Spleen (tissue), 11 donors: ENCODE data around the gene PTPRN2. TPM values are rescaled to one million over a fixed set of nuclear protein-coding genes. Genes with fewer than 3 reads are reported as not detected.
A peak's percentile ranks its signal among the peaks of the same experiment; 100 is the strongest.

Source experiments
- DNase-seq: peaks from one replicate; pipeline ENCODE4 v3.0.0-alpha.2; 2020
- H3K27ac ChIP-seq, 8 donors: fragments of 200-600 bp; sonication (generic) in 7 of 8; 1 replicate in 4 of 8; 2 replicates in 4 of 8; pipeline versions ENCODE4 v1.5.0 to v1.8.0; 2016 to 2021; ENCODE audit warnings: inconsistent platforms in 4 of 8, mild to moderate bottlenecking in 4 of 8, moderate library complexity in 1 of 8
- H3K27me3 ChIP-seq, 7 donors: fragments of 200-600 bp; sonication (generic) in 6 of 7; replicated peaks in 1 of 7; 1 replicate in 4 of 7; 2 replicates in 3 of 7; pipeline versions ENCODE4 v1.5.0 to v1.8.0; 2016 to 2021; ENCODE audit warnings: inconsistent platforms in 3 of 7, mild to moderate bottlenecking in 1 of 7
- H3K36me3 ChIP-seq, 6 donors: fragments of 200-600 bp; sonication (generic) in 5 of 6; 1 replicate in 4 of 6; 2 replicates in 2 of 6; pipeline versions ENCODE4 v1.5.0 to v1.8.0; 2016 to 2021; ENCODE audit warnings: inconsistent platforms in 2 of 6
- H3K4me1 ChIP-seq, 6 donors: fragments of 200-600 bp; sonication (generic) in 5 of 6; 1 replicate in 3 of 6; 2 replicates in 3 of 6; pipeline versions ENCODE4 v1.5.0 to v1.8.0; 2016 to 2021; ENCODE audit warnings: inconsistent platforms in 3 of 6
- H3K4me3 ChIP-seq, 8 donors: fragments of 200-600 bp; sonication (generic) in 7 of 8; 1 replicate in 4 of 8; 2 replicates in 4 of 8; pipeline versions ENCODE4 v1.5.0 to v1.8.0; 2016 to 2021; ENCODE audit warnings: inconsistent platforms in 4 of 8, mild to moderate bottlenecking in 4 of 8, moderate library complexity in 2 of 8
- H3K9me3 ChIP-seq, 8 donors: fragments of 200-600 bp; sonication (generic) in 7 of 8; 1 replicate in 4 of 8; 2 replicates in 4 of 8; pipeline versions ENCODE4 v1.5.0 to v1.8.0; 2016 to 2021; ENCODE audit warnings: inconsistent platforms in 4 of 8
- POLR2A ChIP-seq, 3 donors: fragments of 450-650 bp; IDR thresholded peaks; one replicate each; pipeline ENCODE4 v1.5.1; 2017; ENCODE audit warnings: antibody characterized with exemption in 3 of 3, mild to moderate bottlenecking in 1 of 3
- POLR2AphosphoS5 ChIP-seq, 3 donors: sonication (generic); formaldehyde crosslinking; IDR thresholded peaks; one replicate each; pipeline ENCODE4 v1.5.1; 2017; ENCODE audit warnings: antibody characterized with exemption in 3 of 3
- WGBS, 5 donors: extraction: QIAGEN DNeasy Blood & Tissue Kit in 3 of 5; methylation state at CpG; one replicate each; pipeline versions ENCODE4 v1.1.5 to v1.1.7; 2013 to 2018; 5-methylcytosine and 5-hydroxymethylcytosine counted together
- intact Hi-C: fragments of 100-400 bp; cut with DNase I; formaldehyde crosslinking; loops from one replicate; pipeline ENCODE4 v1.15.0; 2023; ENCODE audit warnings: low total_unique reads
- polyA plus RNA-seq, 3 donors: library from polyadenylated mRNA; stranded (reverse); fragments of 200-250 nt; gene quantifications; one replicate each; pipeline ENCODE4 v1.2.1, GENCODE V29; 2013
- total RNA-seq, 7 donors: library from RNA; depleted of rRNA in 3 of 7; stranded (reverse); fragments of >200 nt in 3 of 7; fragmentation: NEBNext Ultra II Directional in 4 of 7; extraction: Animal tissue kit (Norgen Biotek cat#: 25700) in 4 of 7; gene quantifications; one replicate each; pipeline versions ENCODE4 v1.1.0 to v1.2.1, GENCODE V29; 2016 to 2021
- TF ChIP-seq, protein P1 (sequence below), 11 experiments: fragments of 200-600 bp in 7 of 11; fragments of 450-650 bp in 4 of 11; sonication (generic) in 4 of 11; IDR thresholded peaks in 8 of 11; conservative IDR thresholded peaks in 3 of 11; 1 replicate in 7 of 11; 2 replicates in 4 of 11; pipeline versions ENCODE4 v1.4.0 to v1.8.0; 2016 to 2021; ENCODE audit warnings: antibody characterized with exemption in 11 of 11, inconsistent platforms in 4 of 11, mild to moderate bottlenecking in 1 of 11
- donor health status: healthy with polysubstance abuse.
- donor health status: DM: no; HTN: no; CAD: no; lungs with moderate emphysema.
- donor health status: DM: no; HTN: no; CAD: no.
- donor health status: Bipolar disorder and iron deficiency.
- donor health status: healthy.
- donor health status: DM: no; HTN: no; CAD: no.
- donor health status: DM: yes; HTN: yes; CAD: no.

The PTPRN2 gene
- total and polyA plus RNA-seq, 10 donors, result 7.0 to 22.8 (median 16.8) TPM

GRCh38 chr7:157811946-157812345 is 775.7 kb downstream of the PTPRN2 start:
- H3K36me3 ChIP-seq, result no peaks in the 10 kb centered on the region

DNA sequence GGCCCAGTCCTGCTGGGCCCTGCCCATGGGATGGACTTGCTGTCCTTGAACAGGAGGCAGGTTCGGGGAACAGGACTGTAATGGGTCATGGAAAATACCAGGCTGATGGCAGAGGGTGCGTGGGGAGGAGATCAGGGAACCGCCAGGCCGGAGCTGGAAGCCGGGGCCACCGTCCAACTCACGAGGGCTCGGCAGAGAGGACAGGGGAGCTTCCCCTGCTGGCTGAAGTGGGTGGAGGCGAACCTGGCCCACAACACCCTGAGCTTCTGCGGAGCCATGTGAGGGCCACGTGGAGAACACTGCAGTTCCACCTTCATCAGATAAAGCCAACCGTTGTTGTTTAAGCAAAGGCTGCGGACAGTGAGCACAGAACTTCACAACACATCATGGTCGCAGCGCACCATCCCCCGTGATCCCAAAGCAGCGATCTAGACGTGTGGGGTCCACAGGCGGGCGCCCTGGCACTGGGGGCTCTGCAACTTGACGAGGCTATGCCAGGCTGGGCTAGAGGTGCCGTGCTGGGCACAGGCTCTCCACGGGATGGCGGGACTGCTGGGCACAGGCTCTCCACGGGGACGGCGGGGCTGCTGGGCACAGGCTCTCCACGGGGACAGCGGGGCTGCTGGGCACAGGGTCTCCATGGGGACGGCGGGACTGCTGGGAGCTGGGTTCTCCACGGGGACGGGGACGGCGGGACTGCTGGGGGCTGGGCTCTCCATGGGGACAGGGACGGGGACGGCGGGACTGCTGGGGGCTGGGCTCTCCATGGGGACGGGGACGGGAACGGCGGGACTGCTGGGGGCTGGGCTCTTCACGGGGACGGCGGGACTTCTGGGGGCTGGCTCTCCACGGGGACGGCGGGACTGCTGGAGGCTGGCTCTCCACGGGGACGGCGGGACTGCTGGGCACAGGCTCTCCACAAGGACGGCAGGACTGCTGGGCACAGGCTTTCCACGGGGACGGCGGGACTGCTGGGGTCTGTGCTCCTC is 777.5 kb downstream of the PTPRN2 start:
- intact Hi-C loops, result no loop called here
- Histone ChIP-seq H3K27me3 (no peaks in the 10 kb centered on the region), H3K9me3 (peaks cover 0 to 20% (median 5%) of the 10 kb centered on the region in 8 donors), H3K4me1 (no peaks in the 10 kb centered on the region), H3K27ac (no peak overlapping the region), H3K4me3 (no peak overlapping the region), H3K36me3 (no peaks in the 10 kb centered on the region)
- peak; percentile 62 for DNase-seq
- no peak for TF ChIP-seq POLR2AphosphoS5 (IDR thresholded peaks at IDR 0.05)
- TF ChIP-seq, protein P1, sequence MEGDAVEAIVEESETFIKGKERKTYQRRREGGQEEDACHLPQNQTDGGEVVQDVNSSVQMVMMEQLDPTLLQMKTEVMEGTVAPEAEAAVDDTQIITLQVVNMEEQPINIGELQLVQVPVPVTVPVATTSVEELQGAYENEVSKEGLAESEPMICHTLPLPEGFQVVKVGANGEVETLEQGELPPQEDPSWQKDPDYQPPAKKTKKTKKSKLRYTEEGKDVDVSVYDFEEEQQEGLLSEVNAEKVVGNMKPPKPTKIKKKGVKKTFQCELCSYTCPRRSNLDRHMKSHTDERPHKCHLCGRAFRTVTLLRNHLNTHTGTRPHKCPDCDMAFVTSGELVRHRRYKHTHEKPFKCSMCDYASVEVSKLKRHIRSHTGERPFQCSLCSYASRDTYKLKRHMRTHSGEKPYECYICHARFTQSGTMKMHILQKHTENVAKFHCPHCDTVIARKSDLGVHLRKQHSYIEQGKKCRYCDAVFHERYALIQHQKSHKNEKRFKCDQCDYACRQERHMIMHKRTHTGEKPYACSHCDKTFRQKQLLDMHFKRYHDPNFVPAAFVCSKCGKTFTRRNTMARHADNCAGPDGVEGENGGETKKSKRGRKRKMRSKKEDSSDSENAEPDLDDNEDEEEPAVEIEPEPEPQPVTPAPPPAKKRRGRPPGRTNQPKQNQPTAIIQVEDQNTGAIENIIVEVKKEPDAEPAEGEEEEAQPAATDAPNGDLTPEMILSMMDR (IDR thresholded peaks at IDR 0.05 in 8 of 11, conservative IDR thresholded peaks at IDR 0.05 in 3 of 11), result no peak
- no peak for TF ChIP-seq POLR2A (IDR thresholded peaks at IDR 0.05)
- WGBS, 5 donors, result 92 to 95% (median 94%) methylated on average over 41 to 55 of the region's 55 CpGs

More at GRCh38 chr7:157811946-157812345, 775.7 kb downstream of the PTPRN2 start:
- Histone ChIP-seq H3K9me3 (peaks cover 0 to 20% (median 5%) of the 10 kb centered on the region in 8 donors), H3K4me1 (no peaks in the 10 kb centered on the region), H3K27me3 (peaks cover 0 to 1% (median 0%) of the 10 kb centered on the region in 7 donors), H3K4me3 (no peak overlapping the region), H3K27ac (no peak overlapping the region)
- intact Hi-C loops, result no loop called here
- DNase-seq, result peak; percentile 56
- TF ChIP-seq, protein P1 (IDR thresholded peaks at IDR 0.05 in 8 of 11, conservative IDR thresholded peaks at IDR 0.05 in 3 of 11), result no peak
- no peak for TF ChIP-seq POLR2A (IDR thresholded peaks at IDR 0.05)
- TF ChIP-seq POLR2AphosphoS5 (IDR thresholded peaks at IDR 0.05), result no peak
- 85 to 91% (median 90%) methylated on average over 16 of the region's 16 CpGs for WGBS, 5 donors

DNA sequence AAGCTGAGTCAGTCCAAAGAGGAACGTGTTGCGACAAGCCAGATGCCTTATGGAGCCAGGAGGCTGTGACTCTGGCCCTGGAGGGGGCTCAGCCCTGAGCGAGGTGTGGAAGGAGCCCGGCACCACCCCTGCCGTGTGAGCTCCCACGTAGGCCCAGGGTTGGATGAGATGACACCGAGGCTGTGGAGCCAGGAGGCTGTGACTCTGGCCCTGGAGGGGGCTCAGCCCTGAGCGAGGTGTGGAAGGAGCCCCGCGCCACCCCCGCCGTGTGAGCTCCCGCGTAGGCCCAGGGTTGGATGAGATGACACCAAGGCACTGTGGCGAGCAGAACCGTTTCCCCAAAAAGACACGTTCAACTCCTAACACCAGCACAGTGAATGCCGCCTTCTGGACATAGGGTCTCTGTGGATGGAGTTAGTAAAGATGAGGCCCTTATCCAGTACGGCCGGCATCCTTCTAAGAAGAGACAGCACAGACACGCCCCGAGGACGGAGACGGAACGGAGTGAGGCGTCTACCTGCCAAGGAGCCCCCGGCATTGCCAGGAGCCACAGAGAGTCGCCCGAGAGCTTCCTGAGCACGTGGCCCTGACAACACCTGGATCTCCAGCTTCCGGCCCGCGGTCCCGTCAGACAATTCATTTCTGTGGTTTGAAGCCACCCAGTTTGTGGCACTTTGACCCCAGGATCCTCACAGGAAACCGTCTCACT is 778.3 kb downstream of the PTPRN2 start:
- no peak overlapping the region for H3K27ac ChIP-seq
- DNase-seq, result peak; percentile 58
- WGBS, 5 donors, result 92 to 96% (median 94%) methylated on average over 28 to 35 of the region's 35 CpGs
- no peak overlapping the region for H3K4me3 ChIP-seq
- no peaks in the 10 kb centered on the region for H3K27me3 ChIP-seq
- intact Hi-C loops, result no loop called here
- TF ChIP-seq, protein P1 (IDR thresholded peaks at IDR 0.05 in 8 of 11, conservative IDR thresholded peaks at IDR 0.05 in 3 of 11), result no peak
- TF ChIP-seq POLR2AphosphoS5 (IDR thresholded peaks at IDR 0.05) (no peak), POLR2A (IDR thresholded peaks at IDR 0.05) (no peak)
- peaks cover 0 to 20% (median 5%) of the 10 kb centered on the region in 8 donors for H3K9me3 ChIP-seq
- H3K36me3 ChIP-seq, result no peaks in the 10 kb centered on the region
- no peaks in the 10 kb centered on the region for H3K4me1 ChIP-seq
